NCI-H524 treated with DMSO at 0.1 percent for 48 hours (cell line): ENCODE data around the gene SHH.

Source experiments
- DNase-seq: peaks from one replicate; lab custom pipeline; 2025; lab: John Stamatoyannopoulos, UW

SHH gene

DNA sequence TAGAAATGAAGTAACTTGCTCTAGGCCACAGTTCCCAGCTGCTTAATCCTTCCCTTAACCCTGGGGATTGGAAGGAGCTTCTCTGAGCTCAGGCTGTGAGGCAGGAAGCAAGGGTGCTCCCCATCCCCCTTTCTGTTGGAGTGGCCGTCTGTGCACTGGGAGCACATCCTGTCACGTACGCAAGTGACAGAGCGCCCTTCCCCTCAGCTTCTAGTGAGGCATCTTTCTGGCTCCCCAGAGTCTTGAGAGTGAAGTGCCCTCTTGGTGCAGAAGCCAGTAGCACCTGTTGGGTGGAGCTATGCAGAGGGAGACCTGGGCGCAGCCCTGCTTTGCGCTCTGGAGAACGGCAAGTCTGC is 47.8 kb downstream of the SHH start:
- no peak for DNase-seq

DNA sequence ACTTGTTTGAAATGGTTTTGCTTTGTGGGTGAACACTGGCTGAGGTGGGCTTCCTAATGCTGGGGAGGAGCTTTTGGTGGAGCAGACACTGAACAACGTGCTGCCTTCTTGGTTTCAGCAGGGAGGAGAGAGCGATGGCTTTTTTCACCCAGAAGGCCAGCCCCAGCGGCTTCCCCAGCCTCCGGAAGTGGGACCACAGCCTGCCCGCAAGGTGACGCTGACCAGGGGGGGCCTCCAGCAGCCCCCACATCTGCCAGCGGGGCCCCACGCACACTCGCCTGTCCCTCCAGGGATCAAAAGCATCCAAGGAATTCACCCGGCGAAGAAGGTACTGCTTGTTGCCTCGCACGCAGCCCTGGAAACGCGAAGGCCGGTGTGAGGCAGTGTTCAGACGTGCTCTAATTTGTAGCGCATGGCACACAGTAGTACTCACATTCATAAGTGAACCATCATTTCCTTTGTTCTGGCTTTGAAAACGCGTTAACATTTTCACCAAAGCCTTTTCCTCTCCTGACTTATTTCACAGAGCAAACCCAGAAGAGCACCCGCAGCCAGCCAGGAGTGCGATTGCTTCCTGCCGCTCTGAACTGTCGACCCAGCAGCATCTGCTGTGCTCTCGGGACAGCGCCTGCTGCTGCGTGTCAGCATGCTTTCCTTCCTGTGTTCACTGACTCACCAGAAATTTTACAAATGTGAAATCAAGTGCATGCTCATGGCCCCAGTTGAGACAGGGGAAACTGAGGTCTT is 48.4 kb downstream of the SHH start:
- no peak for DNase-seq

DNA sequence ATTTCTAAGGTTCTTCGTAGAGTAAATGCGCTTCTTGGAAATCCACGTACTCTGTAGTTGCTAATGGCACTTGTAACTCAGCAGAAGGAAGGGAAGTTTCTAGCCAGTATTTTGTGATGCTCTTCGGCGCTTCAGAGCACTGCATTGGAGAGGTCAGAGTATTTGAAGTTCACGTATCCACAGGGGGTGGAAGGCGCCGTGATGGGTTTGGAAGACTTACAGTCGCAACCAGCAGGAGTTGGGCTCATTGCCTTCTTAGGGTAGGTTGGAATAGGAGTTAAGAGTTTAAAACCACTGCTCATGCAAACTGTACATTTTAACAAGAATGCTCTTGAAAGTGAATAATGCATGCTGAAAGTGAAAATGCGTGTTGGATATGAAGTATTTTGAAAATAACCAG is 49.1 kb downstream of the SHH start:
- DNase-seq: no peak

DNA sequence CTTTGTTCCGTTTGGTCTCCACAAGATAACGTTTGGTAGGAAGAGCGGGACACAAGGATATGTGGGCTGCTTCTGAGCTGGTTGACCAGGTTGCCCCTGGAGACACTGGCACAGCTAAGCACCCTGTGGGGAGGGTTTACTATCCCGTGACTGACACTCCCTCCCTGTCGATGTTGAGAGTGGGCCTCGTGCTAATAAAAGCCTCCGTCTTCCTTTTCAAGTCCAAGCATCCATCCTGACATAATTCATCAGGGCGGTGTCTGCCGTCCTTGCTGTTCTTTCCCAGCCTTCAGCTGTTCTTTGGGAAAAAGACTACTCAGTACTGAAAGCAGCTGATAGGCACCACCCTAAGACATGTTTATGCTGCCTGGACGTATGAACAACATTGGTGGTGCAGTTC is 49.6 kb downstream of the SHH start:
- DNase-seq: no peak

DNA sequence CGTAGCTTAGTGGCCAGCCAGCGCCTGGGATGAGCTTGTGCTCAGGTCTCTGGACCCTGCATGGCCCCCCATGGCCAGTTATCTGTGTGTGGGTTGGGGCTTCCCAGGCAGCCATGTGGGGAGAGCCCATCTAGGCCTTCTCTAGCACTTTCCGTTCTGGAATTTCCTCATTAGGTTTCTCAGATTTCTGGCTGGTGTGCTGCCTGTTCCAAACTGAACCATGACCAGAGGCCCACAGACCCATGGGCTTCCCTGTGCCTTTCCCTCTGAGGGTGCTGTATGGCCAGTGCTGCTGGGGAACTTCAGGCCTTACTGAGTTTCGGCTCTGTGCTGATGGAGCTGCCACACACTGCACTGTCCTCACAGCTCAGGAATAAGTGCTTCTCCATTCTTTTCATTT is 50.2 kb downstream of the SHH start:
- no peak for DNase-seq

DNA sequence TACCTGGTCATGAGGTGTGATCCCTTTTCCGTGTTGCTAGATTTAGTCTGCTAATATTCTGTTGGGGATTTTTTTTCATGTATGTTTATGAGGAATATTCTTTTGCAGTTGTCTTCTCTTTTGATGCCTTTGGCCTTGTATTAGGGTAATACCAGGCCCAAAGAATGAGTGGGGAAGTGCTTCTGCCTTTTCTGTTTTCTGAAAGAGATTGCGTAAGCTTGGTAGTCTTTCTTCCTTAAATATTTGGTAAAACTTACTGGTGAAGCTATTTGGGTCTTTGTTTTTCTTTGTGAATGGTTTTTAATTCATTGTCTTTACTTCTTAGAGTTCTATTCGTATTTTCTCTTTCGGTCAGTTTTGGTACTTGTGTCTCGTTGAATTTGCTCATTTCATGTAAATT is 51.1 kb downstream of the SHH start:
- DNase-seq: no peak

DNA sequence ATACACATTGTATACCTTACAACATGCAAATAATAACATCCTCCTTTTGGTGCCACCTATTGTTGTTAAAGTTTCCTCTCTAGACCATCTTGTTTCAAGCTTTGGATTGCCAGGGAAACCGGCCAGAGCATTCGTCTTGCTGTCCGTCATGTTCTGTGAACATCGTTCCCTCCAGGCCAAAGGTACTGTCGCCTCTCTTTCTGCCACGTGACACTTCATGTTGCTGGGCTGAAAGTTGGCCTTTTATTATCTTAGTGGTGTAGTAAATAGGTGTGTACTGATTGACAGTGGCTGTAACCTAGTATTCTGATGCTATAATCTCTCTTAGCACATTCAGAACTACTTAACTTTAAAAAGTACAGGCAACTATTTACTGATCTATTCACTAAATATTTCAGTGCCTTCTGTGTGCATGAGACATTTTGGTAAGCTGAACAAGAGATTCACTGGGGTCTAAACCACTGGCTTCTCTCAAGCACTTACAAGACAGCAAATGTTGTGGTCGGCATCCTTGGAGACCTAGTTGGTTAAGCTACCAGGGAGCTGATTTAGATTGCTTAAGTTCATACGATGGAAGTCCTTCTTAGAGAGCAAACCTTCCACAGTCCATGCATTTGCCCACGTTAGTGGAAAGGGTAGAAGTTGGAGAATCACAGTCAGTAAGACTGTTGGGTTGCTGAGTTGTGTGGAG is 52.4 kb downstream of the SHH start:
- no peak for DNase-seq

DNA sequence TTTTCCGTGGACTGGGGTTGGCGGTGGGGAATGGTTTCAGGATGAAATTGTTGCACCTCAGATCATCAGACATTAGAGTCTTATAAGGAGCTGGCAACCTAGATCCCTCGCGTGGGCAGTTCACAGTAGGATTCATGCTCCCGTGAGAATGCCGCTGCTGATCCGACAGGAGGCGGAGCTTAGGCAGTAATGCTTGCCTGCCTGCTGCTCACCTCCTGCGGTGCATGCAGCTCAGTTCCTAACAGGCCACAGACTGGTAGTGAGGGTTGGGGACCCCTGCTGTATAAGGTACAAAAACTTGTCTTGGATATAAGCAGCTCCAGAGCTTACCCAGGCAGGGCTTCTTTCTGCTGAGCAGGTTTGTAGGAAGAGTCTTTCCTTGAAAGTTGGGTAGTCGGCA is 53.9 kb downstream of the SHH start:
- no peak for DNase-seq

DNA sequence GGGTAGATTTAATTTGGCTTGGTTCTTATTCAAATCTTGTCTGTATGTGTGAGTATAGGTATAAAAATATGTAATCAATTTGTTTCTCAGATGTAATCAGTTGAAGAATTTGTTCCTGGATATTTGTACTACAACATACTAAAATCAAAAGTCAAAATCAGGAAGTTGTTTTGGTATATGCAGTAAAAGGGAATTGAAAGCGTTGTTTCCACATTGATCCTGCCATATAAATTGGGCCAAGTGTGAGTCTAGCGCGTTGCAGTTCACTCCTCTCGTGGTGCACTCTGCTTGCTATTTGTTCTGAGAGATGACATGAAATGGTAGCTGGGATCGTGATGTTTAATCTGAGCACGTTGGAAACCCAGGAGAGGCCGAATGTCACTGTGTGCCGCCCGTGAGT is 55.9 kb downstream of the SHH start:
- no peak for DNase-seq

DNA sequence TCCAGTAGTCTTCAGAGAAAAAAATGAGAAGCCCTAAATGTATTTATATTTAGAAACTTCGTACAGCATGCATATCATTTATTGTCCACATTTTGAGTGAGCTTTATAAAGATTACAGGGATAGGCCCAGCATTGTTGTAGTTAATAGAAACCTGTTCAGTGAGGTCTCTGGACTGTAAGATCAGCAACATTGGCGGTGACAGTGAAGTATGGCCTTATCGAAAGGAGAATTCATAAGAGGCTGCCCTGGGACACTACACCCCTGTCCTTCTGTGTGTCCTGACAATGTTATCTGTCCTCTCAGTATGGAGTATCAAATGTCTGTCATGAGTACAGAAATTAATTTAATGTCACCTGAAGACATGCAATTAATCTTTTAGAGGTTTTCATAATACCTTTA is 57.2 kb downstream of the SHH start:
- no peak for DNase-seq

DNA sequence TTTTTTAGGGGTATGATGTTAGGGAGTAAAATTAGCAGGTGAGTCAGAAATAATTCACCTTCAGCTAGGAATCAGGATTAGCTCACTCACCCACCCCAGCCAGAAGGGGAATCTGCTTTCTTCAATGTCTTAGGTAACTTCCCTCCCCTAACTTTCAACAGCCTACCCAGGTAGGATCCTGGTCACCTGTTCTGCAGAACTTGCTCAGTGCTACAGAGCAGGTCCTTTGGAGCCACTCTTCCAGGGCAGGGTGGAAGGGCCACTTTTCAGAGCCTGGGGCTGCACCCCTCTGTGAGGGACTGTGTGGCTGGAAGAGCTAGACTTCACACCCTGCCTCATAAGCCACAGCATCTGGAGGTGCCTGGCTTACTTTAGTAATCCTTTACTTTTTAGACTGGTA is 58.1 kb downstream of the SHH start:
- DNase-seq: no peak

DNA sequence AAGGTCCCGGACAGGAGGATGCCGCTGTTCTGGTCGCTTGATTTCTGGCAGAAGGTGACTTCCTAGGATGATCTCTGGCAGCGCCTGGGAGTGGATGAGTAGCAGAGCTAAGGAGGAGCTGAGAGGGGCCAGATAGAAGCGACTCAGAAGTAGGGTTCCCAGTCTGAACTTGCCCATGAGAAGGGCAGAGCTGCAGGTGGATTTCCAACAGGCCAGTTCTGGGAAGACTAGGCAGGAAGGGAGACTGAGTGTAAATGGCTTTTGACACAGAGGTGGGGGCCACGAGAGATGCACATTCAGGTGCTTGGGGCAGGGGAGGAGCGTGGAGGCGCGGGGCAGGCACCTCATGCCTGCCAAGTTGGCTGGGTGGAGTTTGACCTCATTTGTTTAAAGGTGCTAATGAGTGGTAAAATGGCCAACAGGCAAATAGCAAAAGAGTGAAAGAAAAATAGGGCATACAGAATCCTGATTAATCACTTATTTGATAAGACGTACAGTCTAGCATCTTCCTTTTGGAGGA is 58.8 kb downstream of the SHH start:
- DNase-seq: no peak

DNA sequence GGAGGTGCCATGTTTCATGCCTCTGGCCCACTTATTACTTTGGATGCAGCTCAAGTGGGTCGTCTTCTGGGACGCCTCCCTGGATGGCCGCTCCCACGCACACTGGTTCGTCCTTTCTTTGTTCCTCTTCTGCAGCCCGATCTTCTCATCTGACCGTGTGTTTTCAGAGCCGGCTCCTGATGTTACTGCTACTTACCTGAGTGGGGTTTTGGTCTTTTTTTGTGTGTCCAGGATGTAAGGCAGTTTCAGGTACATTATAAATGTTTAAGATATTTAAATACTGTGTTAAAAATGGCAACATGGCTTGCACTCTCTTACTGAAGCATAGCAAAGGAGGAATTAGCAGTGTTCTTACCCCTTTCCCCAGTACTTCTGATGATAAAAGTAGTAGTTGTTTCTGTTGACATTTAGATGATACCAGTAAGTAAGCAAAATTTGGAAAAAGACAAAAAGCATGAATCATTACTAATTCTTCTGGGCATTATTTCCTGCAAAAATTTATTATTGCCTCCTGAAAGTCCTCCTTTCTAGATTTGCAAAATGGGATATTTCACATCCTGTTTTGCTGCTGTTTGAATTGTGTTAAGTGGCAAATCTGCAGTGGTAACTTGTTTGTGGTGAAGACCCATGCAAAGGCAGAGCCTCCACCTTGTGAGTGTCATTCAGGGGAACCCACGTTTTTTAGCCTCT is 59.4 kb downstream of the SHH start:
- no peak for DNase-seq

DNA sequence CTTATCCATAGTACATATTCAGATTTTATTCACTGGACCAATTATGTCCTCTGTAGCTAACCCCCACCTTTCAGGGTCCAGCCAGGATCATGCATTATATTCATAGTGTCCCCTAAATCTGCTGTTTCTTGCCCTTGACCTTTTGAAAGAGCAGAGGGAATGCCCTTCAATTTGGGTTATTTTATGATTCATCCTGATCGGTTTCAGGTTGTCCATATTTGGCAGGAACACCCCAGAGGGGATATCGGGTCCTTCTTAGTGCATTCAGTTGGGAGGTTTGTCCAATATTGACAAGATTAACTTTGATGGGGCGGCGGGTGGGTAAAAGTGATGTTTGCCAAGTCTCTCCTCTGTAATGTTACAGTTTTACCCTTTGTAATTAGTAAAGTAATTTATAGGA is 60.9 kb downstream of the SHH start:
- DNase-seq: no peak

DNA sequence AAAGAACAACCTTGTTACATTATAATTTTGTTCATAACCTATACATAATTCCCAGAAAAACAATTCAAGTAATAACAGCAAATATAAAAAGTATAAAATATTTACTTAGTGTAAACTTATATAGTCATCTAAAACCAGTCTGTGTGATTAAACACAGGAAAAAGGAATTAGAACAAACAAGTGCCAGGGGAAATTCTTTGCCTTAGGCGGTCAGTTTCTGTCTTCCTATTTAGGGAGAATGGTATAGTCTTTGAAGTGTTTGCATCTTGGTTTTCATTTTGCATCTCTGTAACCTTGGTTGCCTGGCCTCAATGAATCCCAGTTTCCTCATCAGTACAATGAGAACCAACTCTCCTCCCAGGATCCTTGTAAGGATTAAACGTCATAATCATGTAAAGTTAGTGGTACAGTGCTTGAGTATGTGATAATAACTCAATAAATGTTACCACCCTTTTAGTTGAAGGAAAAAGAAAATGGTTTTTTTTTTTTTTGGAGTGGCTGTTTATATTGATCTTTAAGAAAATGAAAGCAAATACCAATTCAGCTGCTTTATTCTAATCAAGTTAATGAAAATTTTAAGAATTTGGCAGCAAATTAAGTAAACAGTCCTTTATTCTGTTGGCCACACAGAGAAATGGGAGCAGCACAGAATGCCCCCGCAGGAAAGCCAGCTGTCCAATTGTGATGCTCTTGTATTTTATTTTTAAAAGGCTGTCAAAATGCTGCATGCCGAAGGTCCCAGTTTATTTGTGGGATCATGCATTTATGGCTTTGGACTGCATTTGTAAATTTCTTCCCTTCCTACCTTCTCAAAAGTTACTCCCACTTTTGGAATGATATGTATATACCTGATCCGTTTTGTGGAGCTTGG is 61.8 kb downstream of the SHH start:
- DNase-seq: no peak
